CD4-positive, alpha-beta T cell (primary cell): ENCODE measurements around the gene CCDC71L. TPM values are rescaled to one million over a fixed set of nuclear protein-coding genes. Genes with fewer than 3 reads are reported as not detected.

ENCODE experiments used
- ATAC-seq: fragments of 200-7000 bp; cut with Tn5 transposase; one replicate; pipeline ENCODE4 v1.10.0; 2022; ENCODE audit warnings: mild to moderate bottlenecking; ENCODE audit not compliant: poor library complexity
- CTCF ChIA-PET: fragments of 350-600 bp; sonication (Branson Sonifier 250); formaldehyde crosslinking; loops from one replicate; lab custom pipeline; 2021; ENCODE audit warnings: antibody characterized with exemption, inconsistent platforms; lab: Charles Lee
- POLR2A ChIA-PET: fragments of 350-600 bp; sonication (Branson Sonifier 250); formaldehyde crosslinking; loops from one replicate; lab custom pipeline; 2021; ENCODE audit warnings: antibody characterized with exemption, inconsistent platforms; lab: Charles Lee
- DNase-seq, 14 experiments: peaks; one replicate each; pipeline ENCODE4 v3.0.0-alpha.2; 2013 to 2020; ENCODE audit warnings: mixed read lengths in 2 of 14
- H3K27ac ChIP-seq, 2 donors: one replicate each; pipeline versions ENCODE4 v1.5.1 to v1.7.0; 2013; ENCODE audit warnings: low read length in 2 of 2, low read depth in 1 of 2, mild to moderate bottlenecking in 1 of 2
- H3K27me3 ChIP-seq, 2 experiments: 1 replicate in 1 of 2; 2 replicates in 1 of 2; pipeline versions ENCODE4 v1.6.1 to v1.7.0; 2013; ENCODE audit warnings: low read length in 2 of 2, control low read depth in 1 of 2, mild to moderate bottlenecking in 1 of 2, moderate library complexity in 1 of 2; ENCODE audit not compliant: insufficient read depth in 2 of 2, control insufficient read depth in 1 of 2
- H3K36me3 ChIP-seq: one replicate; pipeline ENCODE4 v1.6.1; 2013; ENCODE audit warnings: low read length, control low read depth; ENCODE audit not compliant: insufficient read depth
- H3K4me1 ChIP-seq: one replicate; pipeline ENCODE4 v1.6.1; 2013; ENCODE audit warnings: low read length, control low read depth; ENCODE audit not compliant: insufficient read depth
- H3K4me3 ChIP-seq: one replicate; pipeline ENCODE4 v1.5.1; 2013; ENCODE audit warnings: mild to moderate bottlenecking, low read length, moderate library complexity
- H3K9me3 ChIP-seq, 2 experiments: 1 replicate in 1 of 2; 2 replicates in 1 of 2; pipeline versions ENCODE4 v1.6.1 to v1.7.0; 2013; ENCODE audit warnings: low read length in 2 of 2, mild to moderate bottlenecking in 2 of 2, control low read depth in 1 of 2, moderate library complexity in 1 of 2; ENCODE audit not compliant: control insufficient read depth in 1 of 2, insufficient read depth in 1 of 2
- H3K27ac Mint-ChIP-seq: one replicate; pipeline ENCODE4 v1.8.0; 2020; ENCODE audit warnings: mixed read lengths
- H3K27me3 Mint-ChIP-seq: one replicate; pipeline ENCODE4 v1.8.0; 2021; ENCODE audit warnings: mixed read lengths
- H3K36me3 Mint-ChIP-seq: one replicate; pipeline ENCODE4 v1.8.0; 2021; ENCODE audit warnings: low read depth, mixed read lengths
- H3K4me1 Mint-ChIP-seq: one replicate; pipeline ENCODE4 v1.8.0; 2021; ENCODE audit warnings: low read depth, mixed read lengths
- H3K4me3 Mint-ChIP-seq: one replicate; pipeline ENCODE4 v1.8.0; 2020; ENCODE audit warnings: mild to moderate bottlenecking, mixed read lengths
- H3K9me3 Mint-ChIP-seq: one replicate; pipeline ENCODE4 v1.8.0; 2020; ENCODE audit warnings: mixed read lengths
- intact Hi-C, 2 experiments: fragments of 100-400 bp; cut with DNase I in 1 of 2; cut with micrococcal nuclease in 1 of 2; formaldehyde crosslinking; loops; one replicate each; pipeline versions ENCODE4 v1.15.1 to v1.9.0; 2023 to 2025; cut with DNase I, micrococcal nuclease
- total RNA-seq, 174 experiments: library from RNA in 2 of 174; stranded (reverse) in 2 of 174; gene quantifications; one replicate each; pipeline ENCODE4 v1.2.3 and lab custom pipeline; 2021 to 2026
- TF ChIP-seq, protein P1 (sequence below): fragments of 200-600 bp; IDR thresholded peaks from one replicate; pipeline ENCODE4 v1.8.0; 2022; ENCODE audit warnings: antibody characterized with exemption, mild to moderate bottlenecking

The CCDC71L gene
- total RNA-seq, 2 experiments from 2014 or later, result 9.5 to 9.8 TPM

GRCh38 chr7:106658316-106659165 lies 2.4 kb downstream of the CCDC71L start:
- ATAC-seq, result no peak
- Mint-ChIP-seq H3K9me3 (no peaks in the 10 kb centered on the region), H3K27ac (no peak overlapping the region), H3K4me1 (peaks cover 40% of the 10 kb centered on the region), H3K27me3 (no peaks in the 10 kb centered on the region), H3K4me3 (peak overlapping the region; percentile 95), H3K36me3 (peaks cover 5% of the 10 kb centered on the region)
- TF ChIP-seq, protein P1, sequence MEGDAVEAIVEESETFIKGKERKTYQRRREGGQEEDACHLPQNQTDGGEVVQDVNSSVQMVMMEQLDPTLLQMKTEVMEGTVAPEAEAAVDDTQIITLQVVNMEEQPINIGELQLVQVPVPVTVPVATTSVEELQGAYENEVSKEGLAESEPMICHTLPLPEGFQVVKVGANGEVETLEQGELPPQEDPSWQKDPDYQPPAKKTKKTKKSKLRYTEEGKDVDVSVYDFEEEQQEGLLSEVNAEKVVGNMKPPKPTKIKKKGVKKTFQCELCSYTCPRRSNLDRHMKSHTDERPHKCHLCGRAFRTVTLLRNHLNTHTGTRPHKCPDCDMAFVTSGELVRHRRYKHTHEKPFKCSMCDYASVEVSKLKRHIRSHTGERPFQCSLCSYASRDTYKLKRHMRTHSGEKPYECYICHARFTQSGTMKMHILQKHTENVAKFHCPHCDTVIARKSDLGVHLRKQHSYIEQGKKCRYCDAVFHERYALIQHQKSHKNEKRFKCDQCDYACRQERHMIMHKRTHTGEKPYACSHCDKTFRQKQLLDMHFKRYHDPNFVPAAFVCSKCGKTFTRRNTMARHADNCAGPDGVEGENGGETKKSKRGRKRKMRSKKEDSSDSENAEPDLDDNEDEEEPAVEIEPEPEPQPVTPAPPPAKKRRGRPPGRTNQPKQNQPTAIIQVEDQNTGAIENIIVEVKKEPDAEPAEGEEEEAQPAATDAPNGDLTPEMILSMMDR, result no peak
- Histone ChIP-seq H3K9me3 (peaks cover 0 to 4% of the 10 kb centered on the region in 2 experiments), H3K27ac (no peak overlapping the region), H3K4me1 (peaks cover 20% of the 10 kb centered on the region), H3K27me3 (no peaks in the 10 kb centered on the region), H3K4me3 (no peak overlapping the region), H3K36me3 (no peaks in the 10 kb centered on the region)
- POLR2A ChIA-PET, result interaction anchor here (0.8 to 2.3 kb wide), 5 partner anchors 18 to 967 kb away, joined by 3 to 7 read pairs (median 5); partner anchors contain the start of gene HBP1
- intact Hi-C loops, result no loop called here
- CTCF ChIA-PET, result interaction anchor here (4.6 kb wide), 1 partner anchor 78 kb away, joined by 43 read pairs; no protein-coding TSS in a partner anchor
- no peak for DNase-seq

- no peak for ATAC-seq
- Histone ChIP-seq H3K36me3 (no peaks in the 10 kb centered on the region), H3K27me3 (no peaks in the 10 kb centered on the region), H3K27ac (no peak overlapping the region), H3K4me3 (no peak overlapping the region), H3K9me3 (peaks cover 0 to 4% of the 10 kb centered on the region in 2 experiments), H3K4me1 (peaks cover 20% of the 10 kb centered on the region)
- no peak overlapping the region for H3K27ac Mint-ChIP-seq
- no peaks in the 10 kb centered on the region for H3K27me3 Mint-ChIP-seq
- H3K4me1 Mint-ChIP-seq, result peaks cover 39% of the 10 kb centered on the region
- peak in 1 of 14 experiments; percentile 29 for DNase-seq
- ChIA-PET POLR2A (interaction anchor here (0.8 to 2.3 kb wide), 2 partner anchors 511 to 965 kb away, joined by 3 to 7 read pairs; partner anchors contain the start of gene HBP1), CTCF (interaction anchor here (4.6 kb wide), 1 partner anchor 79 kb away, joined by 43 read pairs; no protein-coding TSS in a partner anchor)
- intact Hi-C loops, result no loop called here
- H3K36me3 Mint-ChIP-seq, result peaks cover 5% of the 10 kb centered on the region
- no peaks in the 10 kb centered on the region for H3K9me3 Mint-ChIP-seq
- H3K4me3 Mint-ChIP-seq, result no peak overlapping the region
- TF ChIP-seq, protein P1, result no peak
These were observed 3.6 kb downstream of the CCDC71L start for GRCh38 chr7:106657085-106657991.
